Fibroblast of upper back skin (primary cell): Measurements from ENCODE around the gene HCN2.

Experiments
- DNase-seq: peaks from one replicate; pipeline ENCODE4 v3.0.0-alpha.2; 2013

The HCN2 gene

GRCh38 chr19:643736-644135 lies 54.1 kb downstream of the HCN2 start:
- DNase-seq, result no peak

GRCh38 chr19:644363-644762 lies 54.7 kb downstream of the HCN2 start:
- no peak for DNase-seq

GRCh38 chr19:644789-645188 lies 55.1 kb downstream of the HCN2 start:
- no peak for DNase-seq

GRCh38 chr19:645912-646778 lies 56.5 kb downstream of the HCN2 start:
- no peak for DNase-seq

GRCh38 chr19:646779-647565 lies 57.3 kb downstream of the HCN2 start:
- DNase-seq, result no peak

- DNase-seq, result no peak
Observed at GRCh38 chr19:647566-648284, 58.0 kb downstream of the HCN2 start.

- DNase-seq, result no peak
Observed at GRCh38 chr19:648305-648704, 58.6 kb downstream of the HCN2 start.

GRCh38 chr19:648904-649801 lies 59.5 kb downstream of the HCN2 start:
- DNase-seq, result no peak

- DNase-seq, result no peak
Observed at GRCh38 chr19:650121-650520, 60.4 kb downstream of the HCN2 start.

- no peak for DNase-seq
Observed at GRCh38 chr19:651114-651818, 61.6 kb downstream of the HCN2 start.

GRCh38 chr19:651991-652390 lies 62.3 kb downstream of the HCN2 start:
- no peak for DNase-seq

GRCh38 chr19:652467-653389 lies 63.0 kb downstream of the HCN2 start:
- no peak for DNase-seq

- no peak for DNase-seq
Observed at GRCh38 chr19:653425-653824, 63.7 kb downstream of the HCN2 start.

GRCh38 chr19:655691-656090 lies 66.0 kb downstream of the HCN2 start:
- no peak for DNase-seq

- no peak for DNase-seq
Observed at GRCh38 chr19:656751-657559, 67.3 kb downstream of the HCN2 start.

- DNase-seq, result no peak
Observed at GRCh38 chr19:657611-658010, 67.9 kb downstream of the HCN2 start.

GRCh38 chr19:658059-658839 lies 68.6 kb downstream of the HCN2 start:
- no peak for DNase-seq

GRCh38 chr19:658916-659839 lies 69.5 kb downstream of the HCN2 start:
- DNase-seq, result no peak
